Esophagus muscularis mucosa (tissue), 3 donors: ENCODE measurements around the gene PILRB.

Experiments
- POLR2A ChIP-seq: fragments of 450-650 bp; IDR thresholded peaks from one replicate; pipeline ENCODE4 v1.6.1; 2017; ENCODE audit warnings: antibody characterized with exemption, moderate library complexity, mild to moderate bottlenecking, low read depth
- POLR2AphosphoS5 ChIP-seq, 2 donors: sonication (generic); formaldehyde crosslinking; IDR thresholded peaks; one replicate each; pipeline ENCODE4 v1.6.1; 2017; ENCODE audit warnings: antibody characterized with exemption in 2 of 2
- TF ChIP-seq, protein P1 (sequence below), 3 experiments: fragments of 200-600 bp in 2 of 3; fragments of 450-650 bp in 1 of 3; sonication (generic) in 2 of 3; IDR thresholded peaks; one replicate each; pipeline ENCODE4 v1.5.1; 2017 to 2019; ENCODE audit warnings: antibody characterized with exemption in 3 of 3, mild to moderate bottlenecking in 2 of 3, moderate library complexity in 1 of 3

GRCh38 chr7:100348805-100349204 lies 9.1 kb upstream of the PILRB start:
- TF ChIP-seq, protein P1, sequence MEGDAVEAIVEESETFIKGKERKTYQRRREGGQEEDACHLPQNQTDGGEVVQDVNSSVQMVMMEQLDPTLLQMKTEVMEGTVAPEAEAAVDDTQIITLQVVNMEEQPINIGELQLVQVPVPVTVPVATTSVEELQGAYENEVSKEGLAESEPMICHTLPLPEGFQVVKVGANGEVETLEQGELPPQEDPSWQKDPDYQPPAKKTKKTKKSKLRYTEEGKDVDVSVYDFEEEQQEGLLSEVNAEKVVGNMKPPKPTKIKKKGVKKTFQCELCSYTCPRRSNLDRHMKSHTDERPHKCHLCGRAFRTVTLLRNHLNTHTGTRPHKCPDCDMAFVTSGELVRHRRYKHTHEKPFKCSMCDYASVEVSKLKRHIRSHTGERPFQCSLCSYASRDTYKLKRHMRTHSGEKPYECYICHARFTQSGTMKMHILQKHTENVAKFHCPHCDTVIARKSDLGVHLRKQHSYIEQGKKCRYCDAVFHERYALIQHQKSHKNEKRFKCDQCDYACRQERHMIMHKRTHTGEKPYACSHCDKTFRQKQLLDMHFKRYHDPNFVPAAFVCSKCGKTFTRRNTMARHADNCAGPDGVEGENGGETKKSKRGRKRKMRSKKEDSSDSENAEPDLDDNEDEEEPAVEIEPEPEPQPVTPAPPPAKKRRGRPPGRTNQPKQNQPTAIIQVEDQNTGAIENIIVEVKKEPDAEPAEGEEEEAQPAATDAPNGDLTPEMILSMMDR (IDR thresholded peaks at IDR 0.05): no peak
- TF ChIP-seq POLR2AphosphoS5 (IDR thresholded peaks at IDR 0.05): no peak
- TF ChIP-seq POLR2A: no peak
